Transverse colon (tissue), 4 donors: ENCODE measurements around the gene OR4D10. TPM values are rescaled to one million over a fixed set of nuclear protein-coding genes. Genes with fewer than 3 reads are reported as not detected.

Experiments used
- DNase-seq: peaks from one replicate; pipeline ENCODE4 v3.0.0-alpha.2; 2019
- H3K27ac ChIP-seq, 4 donors: fragments of 200-600 bp; sonication (generic); 2 replicates each; pipeline ENCODE4 v1.5.1; 2016 to 2018; ENCODE audit warnings: inconsistent platforms in 4 of 4
- H3K27me3 ChIP-seq: fragments of 200-600 bp; sonication (generic); 2 replicates; pipeline ENCODE4 v1.5.1; 2017; ENCODE audit warnings: inconsistent platforms
- H3K36me3 ChIP-seq, 4 donors: fragments of 200-600 bp; sonication (generic); 2 replicates each; pipeline ENCODE4 v1.5.1; 2017 to 2019; ENCODE audit warnings: inconsistent platforms in 4 of 4
- H3K4me1 ChIP-seq, 4 donors: fragments of 200-600 bp; sonication (generic); 2 replicates each; pipeline ENCODE4 v1.5.1; 2017 to 2020; ENCODE audit warnings: inconsistent platforms in 4 of 4
- H3K4me3 ChIP-seq, 4 donors: fragments of 200-600 bp; sonication (generic); 1 replicate in 1 of 4; 2 replicates in 3 of 4; pipeline versions ENCODE4 v1.5.1 to v1.6.1; 2017 to 2019; ENCODE audit warnings: inconsistent platforms in 4 of 4
- H3K9me3 ChIP-seq, 2 donors: fragments of 200-600 bp; sonication (generic); 2 replicates each; pipeline ENCODE4 v1.5.1; 2017 to 2019; ENCODE audit warnings: inconsistent platforms in 2 of 2
- EP300 ChIP-seq: sonication (generic); formaldehyde crosslinking; IDR thresholded peaks from one replicate; pipeline ENCODE4 v1.6.1; 2017; ENCODE audit warnings: antibody characterized with exemption, low read depth
- POLR2A ChIP-seq: fragments of 450-650 bp; IDR thresholded peaks from one replicate; pipeline ENCODE4 v1.6.1; 2016; ENCODE audit warnings: antibody characterized with exemption, mild to moderate bottlenecking, moderate library complexity
- POLR2AphosphoS5 ChIP-seq, 3 donors: sonication (generic); formaldehyde crosslinking; IDR thresholded peaks; one replicate each; pipeline ENCODE4 v1.6.1; 2016; ENCODE audit warnings: antibody characterized with exemption in 3 of 3
- WGBS, 2 donors: methylation state at CpG; one replicate each; pipeline ENCODE4 v1.1.5; 2018; ENCODE audit warnings: low coverage in 1 of 2; 5-methylcytosine and 5-hydroxymethylcytosine counted together
- in situ Hi-C, 4 donors: fragments of 200-750 bp; cut with MboI; loops; one replicate each; pipeline versions ENCODE4 v1.15.0 to v1.15.1; 2017; ENCODE audit warnings: low sequenced_read_pairs in 3 of 4, low pct_ligation_motif_present in 1 of 4, low pct_unique_long_range_greater_than_20kb in 1 of 4
- intact Hi-C: fragments of 100-400 bp; cut with DNase I; formaldehyde crosslinking; loops from one replicate; pipeline ENCODE4 v1.15.1; 2023; ENCODE audit warnings: low total_unique reads
- total RNA-seq, 4 donors: library from RNA; depleted of rRNA; stranded (reverse); fragments of >200 nt; gene quantifications; one replicate each; pipeline ENCODE4 v1.1.0, GENCODE V29; 2016
- TF ChIP-seq, protein P1 (sequence below), 5 experiments: fragments of 200-600 bp in 3 of 5; fragments of 450-650 bp in 2 of 5; sonication (generic) in 3 of 5; IDR thresholded peaks; 1 replicate in 2 of 5; 2 replicates in 3 of 5; pipeline ENCODE4 v1.5.1; 2016 to 2017; ENCODE audit warnings: antibody characterized with exemption in 5 of 5, inconsistent platforms in 3 of 5, mild to moderate bottlenecking in 2 of 5, moderate library complexity in 1 of 5

The OR4D10 gene
- total RNA-seq, result not detected

- H3K4me1 ChIP-seq, result no peaks in the 10 kb centered on the region
- no peak within 1 kb of the TSS for H3K4me3 ChIP-seq
- TF ChIP-seq, protein P1, sequence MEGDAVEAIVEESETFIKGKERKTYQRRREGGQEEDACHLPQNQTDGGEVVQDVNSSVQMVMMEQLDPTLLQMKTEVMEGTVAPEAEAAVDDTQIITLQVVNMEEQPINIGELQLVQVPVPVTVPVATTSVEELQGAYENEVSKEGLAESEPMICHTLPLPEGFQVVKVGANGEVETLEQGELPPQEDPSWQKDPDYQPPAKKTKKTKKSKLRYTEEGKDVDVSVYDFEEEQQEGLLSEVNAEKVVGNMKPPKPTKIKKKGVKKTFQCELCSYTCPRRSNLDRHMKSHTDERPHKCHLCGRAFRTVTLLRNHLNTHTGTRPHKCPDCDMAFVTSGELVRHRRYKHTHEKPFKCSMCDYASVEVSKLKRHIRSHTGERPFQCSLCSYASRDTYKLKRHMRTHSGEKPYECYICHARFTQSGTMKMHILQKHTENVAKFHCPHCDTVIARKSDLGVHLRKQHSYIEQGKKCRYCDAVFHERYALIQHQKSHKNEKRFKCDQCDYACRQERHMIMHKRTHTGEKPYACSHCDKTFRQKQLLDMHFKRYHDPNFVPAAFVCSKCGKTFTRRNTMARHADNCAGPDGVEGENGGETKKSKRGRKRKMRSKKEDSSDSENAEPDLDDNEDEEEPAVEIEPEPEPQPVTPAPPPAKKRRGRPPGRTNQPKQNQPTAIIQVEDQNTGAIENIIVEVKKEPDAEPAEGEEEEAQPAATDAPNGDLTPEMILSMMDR (IDR thresholded peaks at IDR 0.05), result no peak
- no peak for TF ChIP-seq EP300
- TF ChIP-seq POLR2AphosphoS5 (IDR thresholded peaks at IDR 0.05), result no peak
- TF ChIP-seq POLR2A, result no peak
- no peaks in the 10 kb centered on the region for H3K9me3 ChIP-seq
- intact Hi-C loops (no loop called here), in situ Hi-C loops (no loop called here)
- H3K27me3 ChIP-seq, result peaks cover 4% of the 10 kb centered on the region
- H3K27ac ChIP-seq, result no peak within 1 kb of the TSS
- DNase-seq, result no peak
- H3K36me3 ChIP-seq, result no peaks in the 10 kb centered on the region
Observed at GRCh38 chr11:59473015-59473414, at the start of gene OR4D10. TSS of gene OR4D10 (plus strand) at chr11:59473315. CDS start at chr11:59477430, 4,115 bp downstream.

DNA sequence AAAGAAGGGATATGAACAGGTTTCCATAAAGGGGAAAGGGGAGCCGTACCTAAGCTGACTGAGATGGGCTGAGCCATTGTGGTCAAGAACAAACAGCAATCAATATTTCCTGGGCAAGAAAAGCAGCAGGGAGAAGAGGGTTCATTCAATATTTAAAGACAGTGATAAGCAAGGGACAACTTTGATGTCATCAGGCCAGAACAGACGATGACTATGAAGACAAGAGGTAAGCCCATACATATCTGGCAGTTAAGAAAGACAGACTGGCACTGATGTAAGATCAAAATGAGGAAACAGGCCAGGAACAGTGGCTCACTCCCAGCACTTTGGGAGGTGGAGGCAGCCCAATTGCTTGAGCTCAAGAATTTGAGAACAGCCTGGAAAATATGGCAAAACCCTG is 49.3 kb upstream of the OR4D10 start:
- in situ Hi-C loops, result no loop called here
- H3K27ac ChIP-seq, result no peak overlapping the region
- H3K4me1 ChIP-seq, result no peaks in the 10 kb centered on the region
- no peaks in the 10 kb centered on the region for H3K27me3 ChIP-seq
- no peaks in the 10 kb centered on the region for H3K36me3 ChIP-seq
- H3K9me3 ChIP-seq, result no peaks in the 10 kb centered on the region
- 79 to 80% methylated on average over 1 to 2 of the region's 2 CpGs for WGBS, 2 donors
- TF ChIP-seq POLR2A (no peak), POLR2AphosphoS5 (IDR thresholded peaks at IDR 0.05) (no peak), EP300 (no peak)
- TF ChIP-seq, protein P1 (IDR thresholded peaks at IDR 0.05), result no peak
- no peak overlapping the region for H3K4me3 ChIP-seq
- no peak for DNase-seq
- intact Hi-C loops, result no loop called here

DNA sequence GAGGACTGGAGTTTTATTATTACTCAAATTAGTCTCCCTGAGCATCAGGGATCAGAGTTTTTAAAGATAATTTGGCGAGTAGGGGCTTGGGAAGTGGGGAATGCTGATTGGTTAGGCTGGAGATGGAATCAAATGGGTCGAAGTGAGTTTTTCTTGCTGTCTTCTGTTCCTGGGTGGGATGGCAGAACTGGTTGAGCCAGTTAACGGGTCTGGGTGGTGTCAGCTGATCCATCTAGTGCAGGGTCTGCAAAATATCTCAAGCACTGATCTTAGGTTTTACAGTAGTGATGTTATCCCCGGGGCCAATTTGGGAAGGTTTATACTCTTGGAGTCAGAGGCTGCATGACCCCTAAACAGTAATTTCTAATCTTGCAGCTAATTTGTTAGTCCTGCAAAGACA is 48.0 kb upstream of the OR4D10 start:
- in situ Hi-C loops, result loop anchor here in 1 of 4 donors (25.0 kb wide), 1 partner anchor 263 kb away; the partner anchor contains the start of gene DTX4
- 59 to 100% methylated on average over 2 to 4 of the region's 4 CpGs for WGBS, 2 donors
- H3K4me1 ChIP-seq, result no peaks in the 10 kb centered on the region
- intact Hi-C loops, result no loop called here
- no peaks in the 10 kb centered on the region for H3K27me3 ChIP-seq
- no peaks in the 10 kb centered on the region for H3K36me3 ChIP-seq
- no peak overlapping the region for H3K27ac ChIP-seq
- H3K4me3 ChIP-seq, result no peak overlapping the region
- no peaks in the 10 kb centered on the region for H3K9me3 ChIP-seq
- no peak for DNase-seq
- TF ChIP-seq POLR2A, result no peak
- TF ChIP-seq POLR2AphosphoS5 (IDR thresholded peaks at IDR 0.05), result no peak

DNA sequence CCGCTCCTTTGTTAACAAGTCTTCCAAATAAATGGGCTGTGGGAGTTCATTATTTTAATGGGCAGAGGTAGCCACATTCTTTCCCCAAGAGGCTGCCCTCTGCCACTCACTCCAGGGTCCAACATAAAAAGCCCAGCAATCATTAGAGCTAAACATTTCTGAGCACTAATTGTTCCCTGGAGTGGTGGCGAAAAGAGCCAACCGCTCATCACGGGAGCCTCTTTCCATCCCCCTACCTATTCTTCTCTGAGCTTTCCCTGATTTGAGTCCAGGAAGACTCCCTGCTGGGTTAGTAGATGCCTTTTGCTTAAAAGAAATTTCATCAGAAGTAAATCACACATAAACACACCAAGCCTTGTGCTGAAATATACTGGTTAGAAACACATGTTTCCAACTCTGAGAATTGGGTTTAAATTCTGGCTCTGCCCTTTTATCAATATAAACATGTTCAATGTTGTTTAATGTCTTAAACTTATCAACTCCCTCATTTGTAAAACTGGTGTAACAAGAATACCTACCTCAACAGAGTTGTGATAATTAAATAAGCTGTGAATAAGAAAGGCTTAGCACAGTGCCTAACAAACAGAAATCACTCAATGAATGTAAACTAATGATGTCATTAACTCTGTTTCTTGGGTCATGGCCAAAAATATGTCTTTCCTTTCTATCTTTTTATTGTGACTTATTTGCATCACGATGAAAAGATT is 46.6 kb upstream of the OR4D10 start, which contains the start of gene OR5A2:
OR5A2 (minus strand) TSS at position 53 of the 707 bp plus-strand sequence. CDS start 3,460 bp downstream, outside the sequence.
- Histone ChIP-seq H3K27ac (no peak within 1 kb of the TSS), H3K4me1 (no peaks in the 10 kb centered on the region), H3K27me3 (peaks cover 5% of the 10 kb centered on the region), H3K36me3 (no peaks in the 10 kb centered on the region), H3K4me3 (no peak within 1 kb of the TSS), H3K9me3 (no peaks in the 10 kb centered on the region)
- 73 to 85% methylated on average over 5 of the region's 5 CpGs for WGBS, 2 donors
- TF ChIP-seq, protein P1 (IDR thresholded peaks at IDR 0.05), result no peak
- TF ChIP-seq EP300, result no peak
- TF ChIP-seq POLR2AphosphoS5 (IDR thresholded peaks at IDR 0.05), result no peak
- TF ChIP-seq POLR2A, result no peak
- DNase-seq, result no peak
- intact Hi-C loops, result no loop called here
- in situ Hi-C loops, result loop anchor here in 1 of 4 donors (25.0 kb wide), 1 partner anchor 264 kb away; the partner anchor contains the start of gene DTX4
